D341Med (cell line): Measurements from ENCODE around the gene GTF2IRD1.

Experiments used
- DNase-seq: peaks from one replicate; pipeline ENCODE4 v3.0.0; 2012; ENCODE audit warnings: low spot score

GTF2IRD1 gene

DNA sequence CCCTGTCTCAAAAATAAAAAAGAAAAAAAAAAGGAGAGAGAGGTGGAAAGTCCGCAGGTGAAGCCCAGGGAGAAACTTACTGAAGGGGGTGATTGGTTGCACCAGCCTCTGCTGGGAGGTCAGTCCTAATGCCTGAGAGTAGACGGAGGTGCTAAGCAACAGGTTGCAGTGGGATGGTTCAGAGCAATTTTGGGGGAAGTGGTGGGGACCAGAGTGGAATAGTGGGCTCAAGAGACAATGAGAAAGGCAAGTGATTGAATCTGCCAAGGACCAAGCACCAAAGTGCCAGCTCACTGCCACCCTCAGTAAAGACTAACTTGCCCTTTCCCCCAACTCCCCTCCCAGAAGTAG, 113.6 kb downstream of the GTF2IRD1 start:
- DNase-seq = no peak

DNA sequence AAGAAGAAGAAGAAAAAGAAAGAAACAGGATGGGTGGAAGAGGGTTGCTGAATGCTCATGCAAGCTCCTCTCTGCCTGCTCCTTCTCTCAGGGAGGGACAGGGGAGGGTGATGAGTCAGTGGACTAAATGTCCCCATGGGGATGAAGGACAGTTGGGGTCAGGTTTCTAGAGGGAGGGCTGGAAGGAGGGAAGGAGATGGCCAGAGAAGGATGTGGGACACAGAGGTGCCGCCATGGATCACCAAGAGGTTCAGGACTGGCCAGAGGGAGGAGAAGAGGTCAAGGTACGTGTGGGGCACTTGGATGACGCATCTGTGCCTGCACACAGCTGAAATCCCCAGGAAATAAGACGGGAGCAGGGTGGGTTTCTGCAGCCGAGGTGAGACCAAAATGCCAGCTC, 115.0 kb downstream of the GTF2IRD1 start:
- no peak for DNase-seq

DNA sequence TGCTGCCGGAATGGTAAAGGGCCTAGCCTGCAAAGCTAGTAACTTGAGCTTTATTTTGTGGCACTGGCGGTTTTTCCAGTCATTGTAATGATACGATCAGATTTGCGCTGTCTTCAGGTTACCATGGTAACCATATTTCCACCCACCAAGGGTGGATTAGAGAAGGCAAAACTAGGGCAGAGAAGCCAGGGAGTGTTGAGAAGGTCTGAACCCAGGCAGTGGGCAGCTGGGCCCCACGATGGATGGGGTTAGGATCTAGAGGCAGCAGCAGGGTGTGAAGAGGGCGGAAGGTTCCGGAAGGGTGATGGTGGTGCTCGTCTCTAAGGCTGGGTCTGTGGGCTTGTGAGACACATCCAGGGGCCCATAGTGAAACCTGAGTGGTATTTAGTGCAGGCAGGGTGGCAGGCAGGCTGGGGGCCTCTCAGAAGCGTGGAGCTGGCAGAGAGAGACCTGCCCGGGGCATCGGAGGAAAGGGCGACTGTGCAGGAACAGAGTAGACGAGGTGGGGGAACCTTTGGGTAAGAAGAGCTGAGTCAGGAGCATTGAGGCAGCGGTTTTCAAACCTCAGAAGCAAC, 115.9 kb downstream of the GTF2IRD1 start:
- no peak for DNase-seq

DNA sequence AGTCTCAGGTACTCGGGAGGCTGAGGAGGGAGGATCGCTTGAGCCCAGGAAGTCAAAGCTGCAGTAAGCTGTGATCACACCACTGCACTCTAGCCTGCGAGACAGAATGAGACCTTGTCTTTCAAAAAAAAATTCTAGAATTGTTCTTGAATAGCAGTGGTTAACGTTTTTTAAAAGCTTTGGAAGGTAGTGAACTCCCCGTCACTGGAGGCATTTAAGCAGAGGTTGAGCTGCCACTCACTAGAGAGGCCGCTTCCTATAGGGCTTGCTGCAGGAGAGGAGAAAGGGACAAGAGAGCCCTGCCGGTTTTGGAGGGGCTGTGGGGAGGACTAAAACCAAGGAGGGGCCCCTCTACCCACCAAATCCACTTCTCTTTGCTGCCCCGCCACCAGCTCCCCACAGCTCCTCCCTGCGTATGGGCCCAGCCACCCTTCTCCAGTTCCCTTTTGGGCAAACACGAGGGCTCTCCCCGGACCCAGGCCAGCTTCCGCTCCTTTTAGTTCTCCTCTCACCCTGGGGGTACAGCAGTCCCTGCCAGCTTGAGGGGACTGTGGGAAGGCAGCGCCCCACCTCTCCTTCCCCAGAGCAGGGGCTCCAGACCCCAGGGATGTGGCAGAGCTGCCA, 116.9 kb downstream of the GTF2IRD1 start:
- DNase-seq = no peak

DNA sequence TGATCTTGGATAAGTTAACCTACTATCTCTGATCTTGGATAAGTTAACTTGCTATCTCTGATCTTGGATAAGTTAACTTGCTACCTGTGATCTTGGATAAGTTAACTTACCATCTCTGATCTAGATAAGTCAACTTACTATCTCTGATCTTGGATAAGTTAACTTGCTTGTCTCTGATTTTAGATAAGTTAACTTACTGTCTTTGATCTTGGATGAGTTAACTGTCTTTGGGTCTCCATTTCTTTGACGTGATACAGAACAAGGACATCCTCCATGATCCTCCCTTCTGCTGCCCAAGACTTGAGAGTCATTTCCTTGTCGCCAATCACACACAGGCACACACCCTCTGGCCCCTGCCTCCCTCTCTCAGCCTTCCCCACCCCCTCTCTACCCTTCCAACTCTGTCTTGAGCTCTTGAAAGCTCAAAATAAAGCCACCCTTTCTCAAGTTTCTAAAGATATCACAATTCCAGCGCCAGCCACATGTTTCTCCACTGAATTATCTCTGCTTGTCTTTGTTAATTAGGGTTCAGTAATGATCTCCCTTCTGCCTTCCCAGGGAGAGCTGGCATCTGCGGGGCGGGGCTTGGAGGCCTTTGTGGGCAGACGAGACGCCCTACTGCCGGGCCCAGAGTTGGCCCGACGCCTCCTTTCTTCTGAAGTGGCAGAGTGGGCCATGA, 118.7 kb downstream of the GTF2IRD1 start:
- DNase-seq = peak; percentile 84

DNA sequence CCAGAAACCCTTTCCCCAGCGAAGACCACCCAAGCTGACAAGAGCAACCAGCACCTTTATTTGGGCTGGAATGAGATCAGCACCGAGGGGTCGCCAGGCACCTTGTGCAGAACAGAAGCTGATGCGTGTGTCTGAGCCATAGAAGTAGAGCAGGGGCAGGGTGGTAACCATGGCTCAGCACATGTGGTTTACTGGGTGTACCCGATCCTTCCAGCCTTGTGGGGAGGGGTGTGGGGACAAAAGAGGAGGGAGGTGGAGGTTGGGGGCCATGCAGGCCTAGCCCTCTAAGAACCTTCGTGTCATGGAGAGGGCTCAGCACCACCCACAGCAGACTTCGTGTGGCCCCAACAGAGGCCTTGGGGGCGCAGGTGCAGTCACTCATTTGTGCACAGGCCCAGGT, 119.8 kb downstream of the GTF2IRD1 start:
- DNase-seq = no peak

DNA sequence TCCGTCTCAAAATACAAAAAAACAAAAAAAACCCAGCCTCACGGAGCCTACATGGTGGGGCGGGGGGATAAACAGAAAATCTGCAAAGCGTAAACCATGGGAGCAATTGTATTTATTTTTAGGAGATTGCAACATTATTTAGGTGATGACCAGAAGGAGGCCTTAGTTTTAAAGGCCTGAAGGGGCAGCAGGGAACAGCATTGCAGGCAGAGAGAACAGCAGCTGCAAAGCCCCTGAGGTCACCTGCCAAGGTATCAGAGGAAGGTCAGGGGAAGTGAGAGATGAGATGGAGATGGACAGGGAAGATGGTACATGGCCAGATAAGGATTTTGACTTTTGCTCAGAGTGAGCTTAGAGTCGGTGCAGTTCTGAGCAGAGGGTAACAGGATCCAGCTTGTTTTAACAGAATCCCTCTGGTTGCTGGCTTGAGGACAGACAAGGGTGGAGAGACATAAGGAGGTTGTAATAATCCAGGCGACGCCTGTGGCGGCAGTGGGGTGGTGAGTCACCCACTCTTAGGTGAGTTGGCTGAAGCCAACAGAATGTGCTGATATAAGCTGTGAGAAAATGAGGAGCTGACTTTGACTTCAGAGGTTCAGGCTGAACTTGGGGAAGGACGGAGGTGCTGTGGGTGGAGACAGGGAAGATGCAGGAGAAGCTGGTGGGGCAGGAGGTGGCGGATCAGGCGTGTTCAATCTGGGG, 121.5 kb downstream of the GTF2IRD1 start:
- DNase-seq = no peak

DNA sequence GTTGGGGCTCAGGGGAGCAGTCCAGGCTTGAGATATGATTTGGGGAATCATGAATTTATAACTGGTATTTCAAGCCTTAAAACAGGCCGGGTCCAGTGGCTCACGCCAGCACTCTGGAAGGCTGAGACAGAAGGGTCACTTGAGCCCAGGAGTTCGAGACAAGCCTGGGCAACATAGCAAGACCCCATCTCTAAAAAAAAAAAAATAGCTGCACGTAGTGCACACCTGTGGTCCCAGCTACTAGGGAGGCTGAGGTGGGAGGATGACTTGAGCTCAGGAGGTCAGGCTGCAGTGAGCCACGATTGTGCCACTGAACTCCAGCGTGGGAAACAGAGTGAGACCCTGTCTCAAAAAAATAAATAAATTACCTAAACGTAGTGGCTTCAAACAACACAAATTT, 122.1 kb downstream of the GTF2IRD1 start:
- no peak for DNase-seq

DNA sequence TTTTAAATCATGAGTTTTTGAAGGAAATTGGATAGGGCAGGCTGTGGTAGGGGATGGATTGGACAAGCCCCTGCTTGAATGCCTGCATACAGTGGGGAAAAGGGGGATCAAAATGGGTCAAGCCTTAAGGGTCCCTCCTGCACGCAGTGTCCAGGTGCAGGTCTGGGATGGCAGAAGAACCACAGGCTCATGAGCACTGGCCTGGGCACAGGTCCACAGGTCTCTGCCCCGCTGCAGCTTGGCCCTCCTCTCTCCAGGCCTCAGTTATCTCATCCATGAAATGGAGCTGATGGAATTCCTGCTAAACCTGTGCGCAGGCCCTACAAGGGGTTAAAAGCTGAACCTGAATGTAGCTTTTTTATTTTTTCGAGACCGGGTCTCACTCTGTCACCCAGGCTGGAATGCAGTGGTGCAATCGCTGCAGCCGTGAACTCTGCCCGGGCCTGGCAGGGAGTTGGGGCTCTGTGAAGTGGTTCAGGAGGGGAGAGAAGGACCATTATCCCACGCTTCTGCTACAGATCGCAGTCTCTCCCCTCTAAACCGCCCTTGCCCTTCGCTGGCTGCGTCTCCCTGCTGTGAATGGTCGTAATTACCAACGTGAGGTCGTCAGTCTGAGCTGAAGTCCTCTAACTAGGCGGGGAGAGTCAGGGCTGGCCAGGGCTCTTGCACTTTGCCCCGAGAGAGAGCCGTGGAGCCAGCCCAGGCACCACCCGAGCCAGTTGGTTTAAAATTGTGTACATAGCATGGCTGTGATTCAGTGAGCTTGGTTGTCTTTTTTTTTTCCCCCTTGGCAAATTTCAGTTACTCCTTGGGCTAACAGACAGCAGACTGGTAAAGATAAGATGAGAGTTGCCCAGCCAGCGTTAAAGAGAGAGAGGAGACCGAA, 126.3 kb downstream of the GTF2IRD1 start:
- DNase-seq = no peak

DNA sequence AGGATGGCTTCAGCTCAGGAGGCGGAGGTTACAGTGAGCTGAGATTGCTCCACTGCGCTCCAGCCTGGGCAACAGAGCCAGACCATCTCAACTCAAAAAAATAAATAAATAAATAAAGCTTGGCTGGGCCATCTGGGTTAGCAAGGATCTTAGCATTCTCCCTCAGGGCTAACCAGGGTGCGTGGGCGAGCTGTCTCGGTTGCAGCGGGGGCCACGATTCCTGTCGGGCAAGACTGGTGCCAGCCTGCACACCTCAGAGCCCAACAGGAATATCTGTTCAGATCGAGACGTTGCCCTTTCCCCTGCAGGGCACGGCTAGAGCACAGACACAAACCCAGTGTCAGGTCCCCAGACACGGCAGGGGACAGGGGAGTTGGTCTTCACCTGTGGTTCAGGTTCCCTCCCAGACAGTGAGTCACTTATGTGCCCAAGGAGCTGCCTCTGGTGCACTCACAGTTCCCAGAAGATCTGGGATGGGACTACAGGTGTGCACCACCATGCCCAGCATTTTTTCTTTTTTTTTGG, 128.3 kb downstream of the GTF2IRD1 start:
- no peak for DNase-seq

DNA sequence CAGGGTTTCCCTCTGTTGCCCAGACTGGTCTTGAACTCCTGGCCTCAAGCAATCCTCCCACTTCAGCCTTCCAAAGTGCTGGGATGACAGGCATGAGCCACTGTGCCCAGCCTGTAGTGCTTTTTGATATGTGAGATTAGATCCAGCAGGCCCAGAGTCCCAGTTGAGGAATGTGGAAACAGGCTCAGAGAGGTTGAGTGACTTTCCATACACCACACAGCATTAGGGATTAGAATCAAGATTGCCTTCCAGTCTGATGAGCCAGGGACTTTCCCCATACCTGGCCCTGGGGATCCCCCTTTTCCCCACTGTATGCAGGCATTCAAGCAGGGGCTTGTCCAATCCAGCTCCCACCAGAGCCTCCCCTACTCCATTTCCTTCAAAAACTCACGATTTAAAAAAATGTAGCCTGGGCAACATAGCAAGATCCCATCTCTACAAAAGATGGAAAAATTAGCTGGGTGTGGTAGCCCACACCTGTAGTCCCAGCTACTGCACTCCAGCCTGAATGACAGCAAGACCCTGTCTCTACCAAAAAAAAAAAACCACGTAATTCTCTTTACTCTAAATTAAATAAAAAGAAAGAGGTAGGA, 128.8 kb downstream of the GTF2IRD1 start:
- no peak for DNase-seq

DNA sequence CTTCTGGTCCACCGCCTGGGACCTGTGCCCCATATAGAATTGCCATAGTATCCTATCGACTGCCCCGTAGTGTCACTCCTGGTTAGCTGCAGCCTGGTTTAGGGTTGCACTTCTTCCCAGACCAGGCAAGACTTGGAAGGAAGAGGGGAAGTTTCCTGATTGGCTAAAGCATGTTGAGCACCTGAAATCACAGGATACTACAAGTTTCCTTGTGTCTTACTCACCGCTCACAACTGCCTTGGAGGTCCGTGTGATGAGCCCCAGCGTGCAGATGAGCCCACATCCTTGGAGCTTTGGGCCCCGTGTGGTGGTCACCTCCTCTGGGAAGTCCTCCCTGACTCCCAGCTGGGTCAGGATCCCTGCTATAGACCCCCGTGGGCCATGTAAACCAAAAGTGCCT, 129.9 kb downstream of the GTF2IRD1 start:
- DNase-seq = no peak

DNA sequence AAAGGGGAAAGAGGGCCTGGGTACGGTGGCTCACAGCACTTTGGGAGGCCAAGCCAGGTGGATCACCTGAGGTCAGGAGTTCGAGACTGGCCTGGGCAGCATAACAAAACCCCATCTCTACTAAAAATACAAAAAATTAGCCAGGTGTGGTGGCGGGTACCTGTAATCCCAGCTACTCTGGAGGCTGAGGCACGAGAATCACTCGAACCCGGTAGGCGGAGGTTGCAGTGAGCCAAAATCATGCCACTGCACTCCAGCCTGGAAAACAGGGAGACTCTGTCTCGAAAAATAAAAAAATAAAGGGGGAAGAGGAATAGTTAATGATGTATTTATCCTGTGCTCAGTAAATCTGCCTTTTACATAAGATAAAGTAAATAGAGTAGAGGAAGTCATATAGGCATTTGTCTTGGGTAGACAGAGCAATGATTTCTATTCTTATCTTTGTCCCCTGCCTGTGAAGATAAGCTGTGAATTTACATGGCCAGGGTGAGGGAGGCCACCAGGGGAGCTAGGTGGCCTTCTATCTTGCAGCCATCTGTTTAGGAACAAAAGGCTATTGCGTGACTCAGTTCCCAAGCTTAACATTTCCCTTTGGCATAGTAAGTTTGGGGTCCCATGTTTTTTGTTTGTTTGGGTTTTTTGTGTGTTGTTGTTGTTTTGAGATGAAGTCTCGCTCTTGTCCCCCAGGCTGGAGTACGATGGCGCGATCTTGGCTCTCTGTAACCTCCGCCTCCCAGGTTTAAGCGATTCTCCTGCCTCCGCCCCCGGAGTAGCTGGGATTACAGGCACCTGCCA, 130.7 kb downstream of the GTF2IRD1 start:
- DNase-seq = peak; percentile 39

DNA sequence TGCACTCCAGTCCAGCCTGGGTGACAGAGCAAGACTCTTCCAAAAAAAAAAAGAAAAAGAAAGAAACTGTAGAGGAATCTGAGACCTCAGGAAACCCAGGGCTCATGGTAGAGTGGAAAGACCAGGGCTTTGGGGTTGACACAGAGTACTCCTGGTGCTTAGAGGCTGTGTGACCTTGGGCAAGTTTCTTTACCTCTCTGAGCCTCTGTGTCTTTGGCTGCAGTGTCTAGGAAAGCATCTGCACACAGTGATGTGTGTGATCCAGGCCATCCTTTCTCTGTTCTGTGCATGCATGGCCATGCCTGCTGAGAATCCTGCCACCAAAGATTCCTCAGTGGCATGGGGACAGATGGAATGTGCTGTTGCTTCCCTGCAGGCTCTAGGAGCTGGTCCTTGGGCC, 132.1 kb downstream of the GTF2IRD1 start:
- DNase-seq = no peak

DNA sequence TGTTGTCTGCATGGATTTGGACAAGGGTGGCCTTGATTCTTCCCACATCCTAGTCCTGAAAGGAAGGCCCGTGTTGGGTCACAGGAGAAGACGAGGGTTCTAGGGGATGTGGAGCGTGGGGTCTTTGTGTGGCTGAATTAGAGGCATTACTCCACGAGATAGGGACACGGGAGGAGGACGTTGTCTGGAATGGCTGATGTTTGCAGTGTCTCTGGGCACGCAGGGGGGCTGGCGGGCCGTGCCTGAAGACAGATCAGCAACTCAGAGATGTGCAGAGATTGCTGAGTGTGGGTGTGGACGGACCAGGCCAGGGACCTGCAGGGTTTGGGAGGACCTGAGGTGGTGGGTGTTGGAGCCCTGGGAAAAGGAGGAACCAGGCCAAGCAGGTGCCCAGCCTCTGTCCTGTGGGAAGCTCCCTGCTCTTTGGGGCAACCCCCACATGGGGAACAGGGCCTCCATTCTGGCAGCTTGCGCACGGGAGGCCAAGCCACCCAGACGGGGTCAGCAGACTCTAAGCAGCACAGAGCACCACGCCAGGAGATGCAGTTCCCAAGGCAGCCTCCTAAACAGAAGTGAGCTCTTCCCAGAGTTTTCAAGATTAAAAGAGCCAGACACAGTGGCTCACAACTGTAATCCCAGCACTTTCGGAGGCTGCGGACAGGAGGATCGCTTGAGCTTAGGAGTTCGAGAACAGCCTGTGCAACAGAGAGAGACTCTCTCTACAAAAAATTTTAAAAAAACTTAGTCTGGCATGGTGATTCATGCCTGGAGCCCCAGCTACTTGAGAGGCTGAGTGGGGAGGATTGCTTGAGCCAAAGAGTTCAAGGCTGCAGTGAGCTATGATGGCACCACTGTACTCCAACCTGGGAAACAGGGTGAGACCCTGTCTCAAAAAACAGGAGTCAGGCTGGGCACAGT, 132.8 kb downstream of the GTF2IRD1 start:
- DNase-seq = no peak

DNA sequence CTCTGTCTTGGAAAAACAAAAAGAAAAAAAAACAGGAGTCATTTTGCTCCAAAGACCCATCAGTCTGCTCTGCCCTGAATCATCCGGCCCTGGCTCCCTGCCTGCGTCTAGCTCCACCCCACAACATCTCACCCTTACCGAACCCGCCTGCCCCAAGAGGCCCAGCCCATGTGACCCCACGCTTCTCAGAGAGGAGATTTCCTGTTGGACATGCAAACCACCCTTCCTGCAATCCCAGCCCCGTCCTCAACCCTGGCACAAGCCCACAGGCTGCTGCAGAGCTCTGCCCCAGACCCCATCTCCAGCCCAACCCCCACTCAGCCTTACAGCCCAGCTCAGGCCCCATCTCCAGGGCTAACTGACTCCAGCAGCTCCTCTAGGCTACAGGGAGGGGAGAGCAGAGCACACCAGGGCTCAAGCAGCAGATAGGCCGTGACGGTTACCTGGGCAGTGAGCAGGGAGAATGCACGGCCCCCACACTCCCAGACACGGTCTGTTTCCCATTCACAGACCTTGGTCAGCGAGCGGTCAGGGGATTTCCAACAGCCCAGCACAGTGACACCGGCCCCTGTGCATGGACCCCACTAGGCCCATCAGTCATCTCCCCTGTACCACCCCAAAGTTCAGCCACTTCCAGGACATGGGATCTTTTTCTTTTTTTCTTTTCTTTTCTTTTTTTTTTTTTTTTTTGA, 133.9 kb downstream of the GTF2IRD1 start:
- DNase-seq = peak; percentile 60

DNA sequence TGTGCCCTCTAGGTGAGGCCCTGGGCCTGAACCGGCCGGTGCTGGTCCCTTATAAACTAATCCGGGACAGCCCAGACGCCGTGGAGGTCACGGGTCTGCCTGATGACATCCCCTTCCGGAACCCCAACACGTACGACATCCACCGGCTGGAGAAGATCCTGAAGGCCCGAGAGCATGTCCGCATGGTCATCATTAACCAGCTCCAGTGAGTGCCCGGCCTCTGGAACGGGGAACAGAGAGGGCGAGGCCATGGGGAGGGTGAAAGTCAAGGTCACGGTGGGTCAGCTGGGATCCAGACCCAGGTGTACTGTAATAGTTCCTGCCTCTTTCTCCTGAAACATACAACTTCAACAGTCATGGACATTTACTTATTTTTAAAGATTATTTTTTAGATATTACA, 137.1 kb downstream of the GTF2IRD1 start:
- DNase-seq = no peak

DNA sequence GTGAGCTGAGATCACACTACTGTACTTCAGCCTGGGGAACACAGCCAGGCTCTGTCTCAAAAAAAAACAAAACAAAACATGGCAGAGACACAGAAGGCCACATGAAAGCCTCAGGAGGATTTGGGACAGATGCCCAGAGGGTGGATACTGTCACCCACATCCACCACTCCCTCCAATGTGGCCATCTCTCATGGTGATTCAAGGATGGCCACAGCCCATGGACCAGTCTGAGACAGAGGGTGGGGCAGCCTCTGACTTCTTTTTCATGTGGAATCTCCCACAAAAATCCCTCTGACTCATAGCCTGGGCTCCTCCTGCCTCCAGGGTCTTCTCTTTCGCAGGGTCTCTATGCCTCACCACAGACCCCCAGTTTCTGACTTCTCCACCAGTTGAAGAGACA, 144.9 kb downstream of the GTF2IRD1 start:
- DNase-seq = no peak

DNA sequence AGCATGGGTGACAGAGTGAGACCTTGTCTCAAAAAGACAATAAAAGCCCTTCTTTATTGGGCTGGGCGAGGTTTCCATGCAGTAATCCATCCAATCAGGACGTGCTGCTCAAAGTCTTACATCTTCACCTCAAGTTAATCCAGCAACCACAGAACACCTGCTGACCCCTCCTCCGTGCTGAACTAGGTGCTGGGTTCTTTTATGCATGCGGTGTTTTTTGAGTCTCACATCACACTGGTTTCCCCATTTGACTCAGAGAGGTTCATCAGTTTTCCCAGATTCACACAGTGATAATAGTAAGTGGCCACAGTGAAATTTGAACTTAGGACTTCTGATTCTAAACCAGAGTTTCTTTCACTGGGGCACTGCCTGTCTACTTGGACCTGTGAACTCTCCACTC, 145.5 kb downstream of the GTF2IRD1 start:
- no peak for DNase-seq
